Caco-2 (cell line): ENCODE results near the gene SORT1. TPM values are rescaled to one million over a fixed set of nuclear protein-coding genes. Genes with fewer than 3 reads are reported as not detected.

Experiments
- BruUV-seq: library from RNA; stranded (reverse); fragments of 400-500 nt; replicated peaks from 2 replicates; lab custom pipeline; 2021; lab: Mats Ljungman, UMichigan
- CTCF ChIA-PET: fragments of 300-600 bp; sonication (Branson Sonifier 250); formaldehyde crosslinking; loops from one replicate; lab custom pipeline; 2022; ENCODE audit warnings: antibody characterized with exemption; lab: Charles Lee
- POLR2A ChIA-PET: fragments of 300-600 bp; sonication (Branson Sonifier 250); formaldehyde crosslinking; loops from one replicate; lab custom pipeline; 2022; ENCODE audit warnings: antibody characterized with exemption; lab: Charles Lee
- DNase-seq, 2 experiments: peaks; one replicate each; pipeline versions ENCODE4 v3.0.0 to v3.0.0-alpha.2; 2020 to 2022
- H3K27me3 ChIP-seq: replicated peaks from 2 replicates; pipeline ENCODE4 v1.6.0; 2011; ENCODE audit warnings: low read length; ENCODE audit not compliant: control insufficient read depth, insufficient read depth
- H3K36me3 ChIP-seq: 2 replicates; pipeline ENCODE4 v1.5.1; 2011; ENCODE audit warnings: low read length; ENCODE audit not compliant: control insufficient read depth, insufficient read depth
- H3K4me1 ChIP-seq: fragments of 250-450 bp; sonication (Bioruptor Pico); 2 replicates; pipeline ENCODE4 v1.5.1; 2020; ENCODE audit warnings: mild to moderate bottlenecking
- H3K4me3 ChIP-seq: 2 replicates; pipeline ENCODE4 v1.5.1; 2011; ENCODE audit warnings: low read depth, mild to moderate bottlenecking, control low read depth, low read length
- H3K9me3 ChIP-seq: fragments of 250-450 bp; sonication (Bioruptor Pico); 2 replicates; pipeline ENCODE4 v1.5.1; 2020; ENCODE audit warnings: mild to moderate bottlenecking, moderate library complexity
- H3K27ac Mint-ChIP-seq: one replicate; pipeline ENCODE4 v1.8.0; 2022; ENCODE audit warnings: mixed read lengths; ENCODE audit not compliant: unreplicated experiment
- H3K27me3 Mint-ChIP-seq: one replicate; pipeline ENCODE4 v1.8.0; 2022; ENCODE audit warnings: mixed read lengths; ENCODE audit not compliant: insufficient read depth, unreplicated experiment
- H3K36me3 Mint-ChIP-seq: one replicate; pipeline ENCODE4 v1.8.0; 2022; ENCODE audit warnings: mild to moderate bottlenecking, mixed read lengths; ENCODE audit not compliant: insufficient read depth, unreplicated experiment
- H3K4me1 Mint-ChIP-seq: one replicate; pipeline ENCODE4 v1.8.0; 2022; ENCODE audit warnings: low read depth, mixed read lengths; ENCODE audit not compliant: unreplicated experiment
- H3K4me3 Mint-ChIP-seq: one replicate; pipeline ENCODE4 v1.8.0; 2022; ENCODE audit warnings: mild to moderate bottlenecking, moderate library complexity, mixed read lengths; ENCODE audit not compliant: unreplicated experiment
- H3K9me3 Mint-ChIP-seq: one replicate; pipeline ENCODE4 v1.8.0; 2022; ENCODE audit warnings: mixed read lengths; ENCODE audit not compliant: unreplicated experiment
- intact Hi-C: fragments of 100-400 bp; cut with micrococcal nuclease; formaldehyde crosslinking; loops from one replicate; pipeline ENCODE4 v1.10.0; 2022; ENCODE audit not compliant: unreplicated experiment
- total RNA-seq: library from RNA; stranded (reverse); gene quantifications from 2 replicates; pipeline ENCODE4 v1.2.3, GENCODE V29; 2022
- TF ChIP-seq, protein P1 (sequence below), 2 experiments: fragments of 200-600 bp in 1 of 2; IDR thresholded peaks; 1 replicate in 1 of 2; 2 replicates in 1 of 2; pipeline versions ENCODE4 v1.5.1 to v1.8.0; 2011 to 2022; ENCODE audit warnings: antibody characterized with exemption in 1 of 2, control low read depth in 1 of 2, inconsistent platforms in 1 of 2, low read depth in 1 of 2, low read length in 1 of 2, mild to moderate bottlenecking in 1 of 2, moderate library complexity in 1 of 2; ENCODE audit not compliant: insufficient read depth in 1 of 2, severe bottlenecking in 1 of 2, unreplicated experiment in 1 of 2

Gene SORT1
- total RNA-seq, 1 experiment from 2014 or later, result 67.1 TPM

DNA sequence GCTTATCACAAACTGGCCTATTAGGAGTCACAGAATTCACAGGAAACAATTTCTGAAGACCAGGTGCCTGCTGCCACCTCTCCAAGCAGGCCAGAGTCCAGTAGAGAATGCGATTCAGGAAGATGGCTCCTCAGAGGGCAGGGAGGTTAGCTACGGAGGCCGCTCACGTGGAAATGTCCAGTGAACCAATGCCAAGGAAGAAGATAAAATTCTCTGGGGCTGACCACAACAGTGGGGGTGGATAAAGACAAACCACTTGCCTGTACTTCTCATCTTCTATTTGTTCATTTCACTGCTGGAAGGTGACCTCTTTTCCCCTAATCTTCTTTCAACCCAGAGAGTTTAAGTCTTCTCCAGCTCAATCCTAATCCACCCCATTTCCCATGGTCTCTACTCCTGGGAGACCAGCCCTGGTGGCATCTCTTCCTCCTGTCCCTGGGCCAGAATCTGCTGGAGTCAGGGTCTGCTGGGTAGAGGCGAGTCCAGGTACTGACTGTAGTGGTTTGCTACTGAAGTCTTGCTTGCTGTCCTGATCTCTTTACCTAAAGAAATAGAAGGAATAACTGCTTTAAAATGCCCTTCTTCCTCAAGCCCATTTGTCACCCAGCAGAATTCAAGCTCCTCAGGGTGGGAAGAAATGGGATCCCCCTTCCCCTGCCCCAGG lies 118.0 kb downstream of the SORT1 start:
- TF ChIP-seq, protein P1, sequence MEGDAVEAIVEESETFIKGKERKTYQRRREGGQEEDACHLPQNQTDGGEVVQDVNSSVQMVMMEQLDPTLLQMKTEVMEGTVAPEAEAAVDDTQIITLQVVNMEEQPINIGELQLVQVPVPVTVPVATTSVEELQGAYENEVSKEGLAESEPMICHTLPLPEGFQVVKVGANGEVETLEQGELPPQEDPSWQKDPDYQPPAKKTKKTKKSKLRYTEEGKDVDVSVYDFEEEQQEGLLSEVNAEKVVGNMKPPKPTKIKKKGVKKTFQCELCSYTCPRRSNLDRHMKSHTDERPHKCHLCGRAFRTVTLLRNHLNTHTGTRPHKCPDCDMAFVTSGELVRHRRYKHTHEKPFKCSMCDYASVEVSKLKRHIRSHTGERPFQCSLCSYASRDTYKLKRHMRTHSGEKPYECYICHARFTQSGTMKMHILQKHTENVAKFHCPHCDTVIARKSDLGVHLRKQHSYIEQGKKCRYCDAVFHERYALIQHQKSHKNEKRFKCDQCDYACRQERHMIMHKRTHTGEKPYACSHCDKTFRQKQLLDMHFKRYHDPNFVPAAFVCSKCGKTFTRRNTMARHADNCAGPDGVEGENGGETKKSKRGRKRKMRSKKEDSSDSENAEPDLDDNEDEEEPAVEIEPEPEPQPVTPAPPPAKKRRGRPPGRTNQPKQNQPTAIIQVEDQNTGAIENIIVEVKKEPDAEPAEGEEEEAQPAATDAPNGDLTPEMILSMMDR (IDR thresholded peaks at IDR 0.05; ENCODE audit: insufficient read depth in 1 of 2, low read depth in 1 of 2, low read length in 1 of 2, severe bottlenecking in 1 of 2, unreplicated experiment in 1 of 2), result no peak
- POLR2A ChIA-PET, result no interaction called here
- no peak overlapping the region for H3K27ac Mint-ChIP-seq
- Histone ChIP-seq H3K9me3 (no peaks in the 10 kb centered on the region), H3K4me1 (peaks cover 26% of the 10 kb centered on the region), H3K4me3 (no peak overlapping the region), H3K36me3 (no peaks in the 10 kb centered on the region), H3K27me3 (no peaks in the 10 kb centered on the region)
- TSS peak; percentile 19 for BruUV-seq
- H3K36me3 Mint-ChIP-seq, result peaks cover 8% of the 10 kb centered on the region
- intact Hi-C loops, result no loop called here
- no peaks in the 10 kb centered on the region for H3K27me3 Mint-ChIP-seq
- no peaks in the 10 kb centered on the region for H3K9me3 Mint-ChIP-seq
- no peak for DNase-seq
- CTCF ChIA-PET, result interaction anchor here (0.6 kb wide), 1 partner anchor 76 kb away, joined by 3 read pairs; no protein-coding TSS in a partner anchor
- no peak overlapping the region for H3K4me3 Mint-ChIP-seq
- H3K4me1 Mint-ChIP-seq, result peaks cover 11% of the 10 kb centered on the region

- H3K27ac Mint-ChIP-seq, result peak overlapping the region; percentile 5
- H3K4me3 Mint-ChIP-seq, result no peak overlapping the region
- Histone ChIP-seq H3K27me3 (no peaks in the 10 kb centered on the region), H3K4me1 (peaks cover 41% of the 10 kb centered on the region), H3K36me3 (no peaks in the 10 kb centered on the region), H3K4me3 (no peak overlapping the region), H3K9me3 (no peaks in the 10 kb centered on the region)
- H3K9me3 Mint-ChIP-seq, result no peaks in the 10 kb centered on the region
- TF ChIP-seq, protein P1 (IDR thresholded peaks at IDR 0.05; ENCODE audit: insufficient read depth in 1 of 2, low read depth in 1 of 2, low read length in 1 of 2, severe bottlenecking in 1 of 2, unreplicated experiment in 1 of 2), result peak; percentile 72 to 74
- no TSS peak for BruUV-seq
- CTCF ChIA-PET, result interaction anchor here (0.6 to 1.6 kb wide), 6 partner anchors 29 to 432 kb away, joined by 3 to 15 read pairs (median 4); partner anchors contain the start of genes MYBPHL and SORT1
- H3K27me3 Mint-ChIP-seq, result no peaks in the 10 kb centered on the region
- peaks cover 8% of the 10 kb centered on the region for H3K36me3 Mint-ChIP-seq
- peaks cover 15% of the 10 kb centered on the region for H3K4me1 Mint-ChIP-seq
- intact Hi-C loops, result loop anchor here (1.0 kb wide), 1 partner anchor 122 kb away; no protein-coding TSS in a partner anchor
- peak; percentile 83 to 84 for DNase-seq
- POLR2A ChIA-PET, result interaction anchor here (0.6 kb wide), 1 partner anchor 161 kb away, joined by 3 read pairs; no protein-coding TSS in a partner anchor
These were observed 120.1 kb downstream of the SORT1 start for GRCh38 chr1:109277434-109278204.

GRCh38 chr1:109275706-109276345 lies 121.9 kb downstream of the SORT1 start:
- Mint-ChIP-seq H3K27ac (peak overlapping the region; percentile 31), H3K4me3 (peak overlapping the region; percentile 63), H3K9me3 (no peaks in the 10 kb centered on the region), H3K4me1 (peaks cover 15% of the 10 kb centered on the region), H3K36me3 (peaks cover 8% of the 10 kb centered on the region), H3K27me3 (no peaks in the 10 kb centered on the region)
- H3K9me3 ChIP-seq, result no peaks in the 10 kb centered on the region
- intact Hi-C loops, result loop anchor here (1.0 kb wide), 1 partner anchor 13 kb away; no protein-coding TSS in a partner anchor
- H3K4me1 ChIP-seq, result peaks cover 45% of the 10 kb centered on the region
- ChIA-PET POLR2A (no interaction called here), CTCF (no interaction called here)
- peak in 1 of 2 experiments; percentile 16 for DNase-seq
- no peaks in the 10 kb centered on the region for H3K36me3 ChIP-seq
- TSS peak; percentile 44 for BruUV-seq
- TF ChIP-seq, protein P1 (IDR thresholded peaks at IDR 0.05; ENCODE audit: insufficient read depth in 1 of 2, low read depth in 1 of 2, low read length in 1 of 2, severe bottlenecking in 1 of 2, unreplicated experiment in 1 of 2), result no peak
- H3K4me3 ChIP-seq, result peak overlapping the region; percentile 22
- H3K27me3 ChIP-seq, result no peaks in the 10 kb centered on the region
